HG03432 (cell line): ENCODE results near the gene SPRED2.

Experiments
- ATAC-seq: cut with Tn5 transposase; IDR thresholded peaks from one replicate; pipeline ENCODE4 v1.9.1; 2021; ENCODE audit warnings: mild to moderate bottlenecking, moderate library complexity; ENCODE audit not compliant: unreplicated experiment

The SPRED2 gene

DNA sequence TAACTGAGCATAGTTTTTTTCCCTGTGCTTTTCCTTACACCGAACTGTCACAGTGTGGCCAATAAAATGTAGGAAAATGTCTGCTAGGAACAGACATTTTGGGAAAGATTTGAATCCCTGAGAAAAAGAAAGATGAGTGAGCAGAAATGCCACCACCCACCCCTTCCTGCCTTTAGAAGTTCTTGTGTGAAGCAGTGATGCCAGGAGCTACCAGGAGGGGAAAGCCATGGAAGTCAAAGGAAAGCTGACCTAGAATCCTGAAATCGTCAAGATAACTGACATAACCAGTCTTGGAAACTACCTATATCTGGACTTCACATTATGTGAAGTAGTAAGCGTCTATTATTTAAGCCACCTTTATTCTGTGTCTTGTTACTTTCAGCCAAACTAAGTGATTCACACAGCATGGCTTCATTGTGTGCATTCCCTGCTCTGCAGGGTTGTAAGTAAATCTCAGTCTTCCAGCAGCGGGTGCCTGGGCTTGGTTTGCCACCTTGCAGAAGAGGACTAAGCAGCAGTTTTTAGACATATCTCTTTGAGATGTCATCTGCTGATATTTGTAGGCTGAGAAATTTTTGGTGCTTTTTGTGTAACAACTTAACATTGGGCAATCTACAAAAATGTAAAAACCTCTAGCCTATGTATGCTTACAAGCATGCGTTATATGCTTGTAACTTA is 11.2 kb upstream of the SPRED2 start:
- no peak for ATAC-seq

DNA sequence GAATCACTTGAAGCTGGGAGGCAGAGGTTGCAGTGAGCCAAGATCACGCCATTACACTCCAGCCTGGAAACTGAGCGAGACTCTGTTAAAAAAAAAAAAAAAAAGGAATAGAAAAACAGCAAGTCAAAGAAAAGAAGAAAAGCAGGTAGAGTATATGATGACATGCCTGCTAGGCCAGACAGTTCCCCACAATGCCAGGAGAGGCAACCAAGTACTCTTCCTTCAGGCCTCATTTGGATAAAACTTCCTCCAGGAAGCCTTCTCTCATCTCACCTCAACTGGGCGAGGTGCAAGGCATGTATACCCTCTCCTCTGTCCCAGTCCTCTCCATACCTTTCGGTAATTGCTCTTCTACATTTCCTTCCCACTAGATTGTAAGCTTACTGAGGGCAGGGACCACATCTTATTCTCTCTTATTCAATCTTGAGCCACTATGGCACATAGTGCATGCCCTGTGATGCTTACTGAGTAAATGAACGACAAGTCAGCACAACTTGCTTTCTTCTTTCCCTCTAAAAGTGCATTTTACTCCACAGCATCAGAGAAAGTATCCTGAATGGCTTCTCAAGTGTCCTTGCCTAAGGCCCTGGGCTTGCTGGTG is 10.1 kb upstream of the SPRED2 start:
- ATAC-seq = no peak

DNA sequence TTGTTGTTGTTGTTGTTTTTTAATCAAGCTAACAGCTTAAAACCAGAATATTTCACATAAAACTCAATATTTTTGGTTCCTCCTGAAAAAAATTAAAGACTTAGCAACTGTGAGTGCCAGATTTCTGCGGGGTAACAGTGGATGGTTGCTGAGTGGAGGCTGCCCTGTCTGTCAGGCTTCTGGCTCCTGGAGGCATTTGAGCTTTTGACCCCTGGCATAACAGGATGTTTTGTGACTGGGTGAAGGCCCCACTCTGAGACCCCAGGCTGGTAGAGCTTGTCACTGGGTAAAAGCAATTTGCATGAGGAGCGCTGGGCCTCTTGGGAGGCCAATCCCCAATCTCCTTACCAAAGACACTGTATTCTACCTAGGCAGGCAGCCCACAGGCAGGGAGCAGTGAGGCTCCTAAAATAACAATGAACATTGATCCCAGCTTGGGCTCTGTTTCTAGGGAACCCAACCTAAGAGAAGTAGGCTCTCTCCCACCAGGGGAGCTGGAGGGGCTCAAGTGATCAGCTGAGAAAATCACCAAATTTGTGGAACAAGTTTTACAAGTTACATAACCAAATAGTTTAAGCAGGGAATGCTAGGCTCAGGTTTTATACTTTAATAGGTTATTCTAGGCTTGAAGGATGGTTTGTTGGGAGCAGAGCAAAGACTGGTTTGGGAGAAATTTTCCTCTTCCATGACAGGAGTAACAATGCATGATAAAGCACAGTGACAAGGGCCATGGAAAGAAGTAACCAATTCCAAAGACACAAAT is 5.9 kb upstream of the SPRED2 start:
- no peak for ATAC-seq

DNA sequence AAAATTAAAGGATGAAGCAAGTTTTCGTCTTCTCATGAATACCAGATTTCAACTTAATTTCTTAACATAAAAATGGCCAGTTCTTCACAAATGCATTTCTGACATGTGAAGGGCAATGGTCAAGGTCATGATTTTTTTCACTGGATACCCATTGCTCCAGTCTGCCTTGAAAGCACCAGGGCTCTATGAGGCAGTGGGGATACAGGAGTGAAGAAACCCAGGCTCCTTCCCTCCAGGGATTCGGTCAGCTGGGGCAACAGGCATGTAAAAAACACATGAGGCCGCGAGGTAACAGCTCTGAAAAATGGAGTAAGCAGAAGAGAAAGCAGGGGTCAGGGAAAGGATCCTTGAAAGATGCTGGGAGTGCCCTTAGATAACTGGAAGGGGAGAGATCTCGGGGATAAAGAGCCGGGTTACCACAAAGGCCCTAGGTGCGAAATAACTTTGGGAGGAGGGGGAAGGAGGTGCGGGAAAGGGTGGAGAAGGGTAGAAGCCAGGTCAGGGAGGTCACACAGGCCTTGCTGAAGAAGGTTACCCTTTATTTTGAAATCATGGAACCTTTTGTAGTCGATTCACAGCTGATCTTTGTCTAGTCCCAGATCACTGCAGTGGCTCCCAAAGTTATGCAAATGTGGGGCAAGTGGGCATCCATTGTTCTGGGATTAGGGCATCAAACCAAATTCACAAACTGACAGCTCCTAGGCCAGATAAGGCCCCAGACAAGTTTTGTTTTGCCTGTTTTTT is 5.2 kb upstream of the SPRED2 start:
- ATAC-seq = no peak

DNA sequence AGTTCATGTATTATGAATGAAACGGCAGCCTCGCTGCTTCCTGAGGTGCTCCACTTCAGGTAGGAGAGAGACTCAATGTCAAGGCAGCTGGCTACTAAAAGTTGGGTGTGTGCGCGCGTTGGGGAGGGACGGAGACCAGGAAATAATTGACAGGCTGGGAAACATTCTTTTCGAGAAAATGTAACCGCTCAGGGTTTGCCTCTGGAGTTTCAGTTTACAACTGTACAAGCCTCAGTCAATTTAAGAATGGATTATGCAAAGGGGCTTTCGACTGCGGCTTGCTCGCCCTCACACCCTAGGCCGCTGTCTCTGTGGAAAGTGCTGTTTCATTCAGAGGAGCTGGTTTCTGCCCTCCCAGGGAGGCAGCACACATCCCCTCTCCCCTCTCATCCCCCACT is 4.4 kb upstream of the SPRED2 start:
- ATAC-seq = peak; percentile 69

DNA sequence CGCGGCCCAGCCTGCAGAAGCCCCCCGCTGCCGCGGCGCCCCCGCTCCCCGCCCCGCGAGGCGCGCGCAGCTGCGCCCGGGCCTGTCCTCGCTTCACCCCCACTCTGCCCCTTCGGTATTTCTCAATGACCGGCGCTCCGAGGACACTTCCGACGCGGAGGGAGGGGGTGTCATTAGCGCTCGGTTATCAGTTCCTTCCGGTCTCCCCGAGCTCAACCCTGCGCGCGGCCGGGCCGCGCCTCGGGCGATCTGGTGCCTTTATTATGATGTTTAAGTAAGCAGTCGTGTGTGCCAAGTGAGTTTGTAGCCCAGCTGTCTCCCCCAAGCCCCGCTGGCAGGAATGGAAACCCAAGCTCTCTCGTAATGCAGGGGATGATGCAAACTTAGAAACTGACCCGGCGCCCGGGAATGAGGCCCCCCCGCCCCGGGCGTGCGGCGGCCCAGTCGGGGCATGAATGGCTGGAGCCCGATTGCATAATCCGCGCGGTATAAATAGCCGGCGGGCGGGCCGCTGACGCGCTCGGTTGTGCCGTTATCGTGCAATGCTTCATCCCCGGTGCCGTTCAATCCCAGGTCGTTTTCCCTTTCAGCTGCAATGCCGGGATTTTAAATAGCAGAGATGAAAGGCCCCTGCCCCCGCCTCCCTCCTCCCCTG is 3.9 kb upstream of the SPRED2 start:
- ATAC-seq = peak; percentile 33

DNA sequence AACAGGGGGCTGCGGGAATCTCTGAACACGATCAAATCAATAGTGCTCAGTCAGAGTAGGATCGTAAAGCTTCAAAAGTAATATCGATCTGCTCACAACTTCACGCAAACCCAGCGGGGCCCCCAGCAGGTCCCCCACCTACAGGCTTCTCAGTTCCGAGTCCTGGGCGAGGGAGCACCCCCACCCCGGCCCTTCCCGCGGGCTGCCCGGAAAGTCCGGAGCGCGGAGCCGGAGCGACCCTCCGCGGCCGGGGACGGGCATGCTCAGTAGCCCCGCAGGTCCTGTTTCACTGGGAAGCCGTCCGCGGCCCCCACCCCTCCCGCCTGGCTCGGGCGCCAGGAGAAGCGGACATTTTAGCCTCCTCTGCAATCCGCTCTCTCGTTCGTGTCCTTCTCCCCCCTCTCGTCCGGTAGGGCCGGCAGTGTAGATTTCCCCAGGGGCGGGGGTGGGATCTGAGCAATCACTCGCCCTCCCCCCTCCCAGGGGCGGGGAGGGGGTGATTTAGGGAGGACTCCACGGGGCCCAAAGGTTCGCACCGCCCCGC is 3.3 kb upstream of the SPRED2 start:
- ATAC-seq = peak; percentile 24

DNA sequence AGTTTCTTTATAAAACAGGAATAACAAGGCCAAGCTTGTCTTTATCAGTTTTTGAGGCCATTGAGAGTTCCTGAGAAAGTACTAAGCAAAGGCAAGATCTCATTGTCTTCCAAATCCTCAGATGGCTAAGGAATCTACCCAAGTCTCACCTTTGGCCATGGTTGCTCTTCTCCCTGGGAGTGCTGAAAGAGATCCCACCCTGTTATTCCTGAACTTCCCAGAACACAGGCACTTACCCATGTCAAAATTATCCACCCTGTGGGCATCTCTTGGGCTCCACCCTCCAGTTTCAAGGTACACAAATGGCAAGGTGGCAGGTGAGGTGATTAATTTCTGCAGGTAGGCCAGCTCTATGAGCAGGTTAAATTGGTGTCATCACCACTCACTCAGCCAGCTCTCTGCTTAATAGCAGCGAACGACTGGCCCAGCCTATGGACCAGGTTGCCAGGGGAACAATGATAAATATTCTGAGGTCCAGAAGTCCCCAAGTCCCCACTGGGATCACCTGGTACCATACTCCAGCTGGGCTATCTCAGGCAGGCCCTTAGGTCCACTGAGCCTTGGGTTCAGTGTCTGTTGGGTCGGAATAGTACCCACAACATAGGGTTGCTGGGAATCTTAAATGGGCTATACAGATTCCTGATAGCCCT is 2.3 kb upstream of the SPRED2 start:
- no peak for ATAC-seq

DNA sequence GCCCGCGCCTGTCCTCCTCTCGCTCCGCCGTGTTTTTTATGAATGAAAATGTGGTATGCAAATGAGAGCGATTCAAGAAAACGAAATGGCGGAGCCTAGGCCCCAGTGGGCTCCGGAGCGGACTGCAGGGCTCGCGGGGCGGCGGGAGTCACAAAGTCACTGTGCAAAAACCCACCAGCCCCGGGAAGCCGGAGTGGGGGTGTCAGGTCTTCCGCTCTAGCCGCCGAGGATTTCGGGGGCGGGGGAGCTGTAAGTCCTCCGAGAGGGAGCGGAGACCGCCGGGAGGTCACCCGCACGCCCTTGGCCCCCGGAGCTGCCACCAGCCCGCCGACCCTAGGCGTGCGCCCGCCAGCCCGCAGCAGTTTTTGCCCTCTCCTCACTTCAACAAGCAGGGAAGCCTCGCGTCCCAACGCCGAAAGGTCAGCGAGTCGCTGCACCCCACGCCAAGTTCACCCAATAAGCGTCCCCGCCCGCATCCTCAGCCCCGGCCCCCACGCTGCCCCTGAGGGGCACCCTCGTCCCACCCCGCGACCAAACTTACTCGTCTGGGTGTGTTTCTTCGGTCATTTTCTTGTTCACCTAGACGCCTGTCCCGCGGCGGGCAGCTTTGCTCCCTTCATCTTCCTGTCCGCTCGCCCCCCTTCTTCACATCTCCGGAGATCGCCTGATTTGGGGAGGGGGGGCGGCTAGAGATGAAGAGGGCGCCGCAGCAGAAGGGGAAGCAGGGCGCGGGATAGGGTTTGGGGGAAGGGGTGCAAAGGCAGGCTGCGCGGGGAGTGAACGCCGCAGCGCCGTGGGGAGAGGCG is 775 bp downstream of the SPRED2 start:
- peak; percentile 39 for ATAC-seq

DNA sequence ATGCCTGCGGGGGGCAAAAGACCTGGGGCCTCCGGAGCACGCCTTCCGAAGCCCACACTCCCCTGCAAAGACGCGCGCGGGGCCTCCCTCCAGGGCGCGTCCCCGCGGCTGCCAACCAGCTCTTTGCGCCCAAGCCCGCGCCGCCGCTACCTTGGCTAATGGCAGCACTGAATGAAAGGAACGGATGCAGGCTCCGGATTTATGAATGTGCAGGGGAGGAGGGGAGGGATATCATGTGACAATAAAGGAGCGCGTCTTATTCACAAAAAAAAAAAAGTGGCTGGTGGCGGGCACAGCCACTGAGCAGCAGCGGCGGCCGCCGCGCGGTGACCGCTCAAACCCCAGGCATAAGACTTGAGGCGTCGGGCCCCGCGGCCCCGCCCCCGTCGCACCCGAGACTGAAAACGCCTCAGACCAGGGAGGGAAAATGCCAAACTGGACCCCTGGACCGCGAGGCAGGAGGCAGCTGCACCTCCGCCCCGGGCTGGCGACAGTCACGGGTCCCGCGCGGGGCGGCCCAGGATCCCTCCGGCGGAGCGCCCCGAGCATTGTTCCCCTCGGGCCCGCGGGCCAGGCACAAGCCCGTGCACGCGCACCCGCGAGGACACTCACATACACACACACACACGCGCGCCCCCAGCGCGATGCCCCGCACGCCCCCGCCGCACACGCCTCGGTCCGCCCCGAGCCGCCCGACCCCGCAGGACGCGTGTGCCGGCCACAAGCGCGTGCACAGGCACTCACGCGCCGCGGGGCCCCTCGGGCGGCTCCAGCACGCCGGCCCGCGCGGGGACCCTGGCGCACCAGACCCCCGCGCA is 1.6 kb downstream of the SPRED2 start:
- peak; percentile 42 for ATAC-seq

DNA sequence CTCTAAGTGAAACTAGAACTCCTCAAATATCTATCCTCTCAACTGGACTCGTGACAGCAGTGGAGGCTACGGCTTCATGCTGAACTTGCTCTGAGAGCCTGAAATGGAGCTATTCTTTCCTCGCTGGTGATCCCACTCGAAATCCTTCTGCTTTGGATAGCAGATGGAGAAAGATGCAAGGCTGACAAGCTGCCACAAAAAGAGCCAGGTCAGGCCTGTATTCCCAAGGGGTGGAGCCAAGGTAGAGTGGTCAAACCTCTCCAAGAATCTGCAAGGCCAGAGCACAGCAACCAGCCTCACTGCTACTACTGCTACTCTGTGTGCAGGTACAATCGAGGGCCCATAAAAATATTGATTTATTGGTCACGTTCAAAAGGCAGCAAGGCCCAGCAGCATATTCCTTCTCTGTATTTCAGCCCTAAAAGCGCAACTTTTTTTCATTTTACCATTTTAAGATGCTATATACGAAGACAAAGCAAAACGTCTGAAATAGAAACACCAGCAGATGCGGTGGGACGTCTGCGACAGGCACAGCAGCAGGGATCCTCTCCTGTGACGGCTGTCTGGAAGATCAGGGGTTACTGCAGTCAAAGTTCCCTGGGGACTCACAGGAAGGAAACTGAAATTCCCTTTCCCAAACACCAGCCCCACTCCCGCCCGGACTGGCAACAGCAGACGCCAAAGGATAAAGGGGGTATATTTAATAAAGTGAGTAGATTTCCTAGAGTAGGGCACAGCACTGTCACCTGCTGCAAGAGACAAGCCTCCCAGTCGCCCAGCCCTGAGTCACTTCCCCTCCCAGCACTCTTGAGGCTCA is 2.4 kb downstream of the SPRED2 start:
- peak; percentile 20 for ATAC-seq

DNA sequence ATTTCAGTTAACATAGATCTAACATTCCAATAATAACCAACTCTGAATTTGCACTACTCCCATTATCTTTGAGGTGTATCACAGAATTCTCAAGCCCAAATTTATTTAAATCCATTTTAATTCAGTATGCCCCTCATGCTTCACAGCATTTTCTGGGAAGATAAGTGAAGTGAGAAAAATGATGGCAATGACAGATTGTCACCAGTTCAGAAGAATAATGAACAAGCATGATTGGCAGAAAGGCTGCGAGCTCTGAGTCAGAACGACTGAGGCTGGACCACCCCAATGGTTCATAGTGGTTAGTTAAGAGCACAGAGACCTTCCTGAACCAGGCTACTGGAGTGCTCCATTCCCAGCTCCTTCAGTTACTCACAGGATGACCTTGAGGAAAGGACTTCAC is 4.9 kb downstream of the SPRED2 start:
- ATAC-seq = no peak

DNA sequence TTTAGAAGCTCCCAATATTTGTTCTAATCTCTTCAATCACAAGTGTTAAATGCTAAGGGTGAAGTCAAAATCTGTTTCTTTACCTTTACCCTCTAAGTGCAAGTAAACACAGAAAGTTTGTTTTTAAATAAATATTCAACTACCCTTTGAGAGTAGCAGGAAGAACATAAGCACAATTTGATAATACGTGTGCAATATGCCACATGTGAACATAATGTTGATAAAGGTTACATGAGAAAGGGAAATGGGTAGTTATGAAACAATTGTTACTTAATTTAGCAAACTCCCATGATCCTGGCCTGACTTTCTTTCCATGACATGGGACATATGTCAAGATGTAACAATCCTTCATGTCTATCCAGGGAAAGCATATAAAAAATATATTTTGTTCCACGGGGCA is 7.1 kb downstream of the SPRED2 start:
- ATAC-seq = no peak

DNA sequence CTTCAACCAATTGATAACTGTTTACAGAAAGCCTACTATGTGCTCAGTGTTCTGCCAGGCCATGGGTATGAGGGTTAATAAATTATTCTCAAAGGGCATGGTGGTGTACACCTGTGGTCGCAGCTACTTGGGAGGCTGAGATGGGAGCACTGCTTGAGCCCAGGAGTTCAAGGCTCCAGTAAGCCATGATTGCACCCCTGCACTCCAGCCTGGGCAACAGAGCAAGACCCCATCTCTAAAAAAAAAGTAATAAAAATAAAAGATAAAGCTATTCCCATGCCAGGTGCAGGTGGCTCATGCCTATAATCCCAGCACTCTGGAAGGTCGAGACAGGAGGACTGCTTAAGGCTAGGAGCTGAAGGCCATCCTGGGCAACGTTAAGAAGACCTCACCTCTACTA is 8.0 kb downstream of the SPRED2 start:
- ATAC-seq = no peak

DNA sequence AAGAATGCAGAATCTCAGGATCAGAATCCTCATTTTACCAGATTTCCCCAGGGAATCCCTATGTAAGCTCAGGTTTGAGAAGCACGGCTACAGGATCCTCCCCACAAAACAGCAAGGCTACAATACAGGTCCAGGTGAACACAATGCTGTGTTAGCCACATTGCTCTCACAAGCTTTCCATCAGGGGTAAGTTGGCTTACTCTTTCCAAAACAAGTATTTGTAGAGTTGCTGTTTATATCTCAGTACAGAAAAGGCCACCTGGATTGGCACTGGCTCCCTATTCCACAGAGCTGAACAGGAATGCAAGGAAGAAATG is 11.0 kb downstream of the SPRED2 start:
- no peak for ATAC-seq

DNA sequence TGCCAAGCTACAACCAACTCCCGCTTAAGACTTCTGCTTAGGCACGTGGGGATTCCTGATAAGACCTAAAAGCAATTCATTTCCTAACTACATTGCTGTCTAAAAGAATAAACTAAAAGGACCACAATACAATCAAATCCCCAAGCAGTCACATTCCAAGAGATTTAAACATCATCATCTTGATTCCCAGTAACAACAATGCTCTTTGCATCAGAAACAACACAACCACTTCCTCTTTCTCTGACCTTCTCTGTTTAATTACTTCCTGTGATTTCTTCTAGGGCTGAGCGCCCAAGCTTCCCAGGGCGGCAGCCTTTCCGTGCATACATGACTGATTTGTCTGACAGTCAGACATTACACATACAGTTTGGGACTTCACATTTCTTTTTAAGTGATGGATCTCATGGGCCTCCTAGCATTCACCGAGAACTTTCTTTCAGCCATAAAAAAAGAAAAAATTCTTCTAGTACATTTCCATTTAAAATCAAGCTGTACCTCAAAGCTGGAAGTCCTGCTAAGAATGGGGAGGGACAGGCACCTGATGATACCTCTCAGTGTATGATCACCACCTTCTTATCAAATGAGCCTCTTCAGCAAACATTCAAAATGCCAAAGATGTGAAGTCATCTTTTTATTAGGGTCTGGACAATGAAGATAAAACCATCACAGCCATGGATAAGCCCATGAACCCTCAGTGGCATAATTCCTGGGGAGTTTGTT is 11.5 kb downstream of the SPRED2 start:
- peak; percentile 81 for ATAC-seq

DNA sequence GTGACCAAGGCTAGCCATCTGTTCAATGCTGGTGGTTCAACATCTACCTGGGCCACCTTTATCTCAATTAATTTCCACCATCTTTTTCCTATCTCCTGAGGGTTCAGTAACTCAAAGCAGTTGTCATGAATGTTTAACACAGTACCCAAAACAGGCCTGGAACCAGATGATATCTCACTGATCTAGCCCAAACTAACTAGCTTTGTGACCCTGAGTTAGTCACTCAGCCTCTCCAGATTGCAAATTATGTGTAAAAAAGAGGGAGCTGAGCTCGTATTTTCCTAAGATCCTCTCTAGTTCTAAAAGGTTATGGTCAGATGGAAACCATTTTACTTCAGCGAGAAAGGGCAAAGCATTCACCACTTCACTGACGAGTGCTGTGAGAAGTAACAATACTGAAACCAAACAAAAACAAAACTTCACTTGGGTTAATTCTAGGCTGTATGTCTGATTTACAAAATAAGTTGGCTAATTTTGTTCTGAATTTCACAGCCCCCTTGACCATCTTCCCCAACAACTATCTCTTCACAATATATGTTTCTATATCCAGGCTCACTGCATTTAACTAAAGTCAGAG is 14.8 kb downstream of the SPRED2 start:
- no peak for ATAC-seq
